ENCODE measurements around the gene NACA2.
"Not testable (repeated sequence)": the region's sequence is repeated elsewhere in the genome, so short reads cannot be mapped to it uniquely, and the experiment has no call there.

Gene NACA2

DNA sequence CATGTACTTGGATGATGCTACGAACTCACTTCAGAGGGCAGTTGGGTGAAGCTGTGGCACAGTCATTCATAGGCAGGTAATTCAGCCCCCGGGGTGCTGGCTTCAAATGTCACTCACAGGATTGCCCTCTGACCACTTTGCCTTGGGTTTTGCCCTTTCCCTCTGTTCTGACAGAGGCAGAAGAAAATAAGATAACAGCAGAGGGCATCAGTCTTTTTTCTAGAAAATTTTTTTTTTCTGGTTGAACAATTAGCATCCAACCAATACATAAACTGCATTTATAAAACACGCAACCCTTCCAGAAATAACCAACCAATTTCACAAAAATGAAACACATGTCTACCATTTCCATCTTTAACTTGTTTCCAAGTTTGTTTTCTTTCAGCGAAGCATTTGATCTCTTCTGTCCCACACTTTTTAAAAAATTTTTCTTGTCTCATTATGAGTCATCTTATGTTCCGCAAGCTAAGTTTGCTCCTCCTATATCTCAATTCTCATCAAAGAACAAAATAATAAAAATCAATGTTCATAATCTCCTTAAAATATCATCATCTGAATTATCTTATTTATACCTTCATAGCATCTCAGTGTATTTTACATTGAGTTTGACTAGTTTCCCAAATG lies 15.6 kb downstream of the NACA2 start:
- peak; percentile 11 for DNase-seq

DNA sequence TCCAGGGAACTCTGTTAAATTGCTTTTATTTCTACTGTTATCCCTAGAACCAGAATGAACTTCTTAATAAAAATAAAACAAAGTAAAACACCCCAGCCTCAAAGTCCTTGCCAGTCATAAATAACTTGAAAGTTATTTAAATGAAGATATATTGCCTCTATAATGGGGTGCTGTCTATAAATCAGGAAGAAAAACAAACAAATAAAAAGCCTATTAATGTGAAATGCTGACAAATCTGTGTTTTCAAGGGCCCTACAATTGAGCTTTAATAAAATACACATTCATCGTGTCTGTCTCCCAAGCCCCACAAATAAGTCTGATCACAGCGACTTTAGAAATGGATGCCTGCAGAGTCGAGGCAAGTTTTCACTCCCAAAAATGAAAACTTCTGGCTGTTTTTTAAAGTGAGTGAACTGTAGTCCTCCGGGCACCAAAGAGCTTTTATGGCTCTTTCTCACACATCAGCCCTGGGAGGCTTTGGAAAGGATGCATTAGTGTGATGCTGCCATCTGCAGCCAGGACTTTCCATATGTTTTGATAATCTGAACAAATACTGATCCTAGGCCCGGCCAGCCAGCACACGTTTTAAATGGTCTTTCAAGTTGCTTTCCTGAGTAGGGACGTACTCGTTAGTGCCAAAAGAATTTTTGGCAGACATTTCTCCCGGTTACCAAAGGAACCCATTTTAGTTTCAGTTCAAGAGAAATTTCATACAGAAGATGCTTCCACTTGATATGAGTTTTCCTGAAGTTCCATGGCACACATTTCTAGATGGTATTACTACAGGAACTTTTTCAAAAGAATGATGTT lies 16.3 kb downstream of the NACA2 start:
- DNase-seq: peak; percentile 73

DNA sequence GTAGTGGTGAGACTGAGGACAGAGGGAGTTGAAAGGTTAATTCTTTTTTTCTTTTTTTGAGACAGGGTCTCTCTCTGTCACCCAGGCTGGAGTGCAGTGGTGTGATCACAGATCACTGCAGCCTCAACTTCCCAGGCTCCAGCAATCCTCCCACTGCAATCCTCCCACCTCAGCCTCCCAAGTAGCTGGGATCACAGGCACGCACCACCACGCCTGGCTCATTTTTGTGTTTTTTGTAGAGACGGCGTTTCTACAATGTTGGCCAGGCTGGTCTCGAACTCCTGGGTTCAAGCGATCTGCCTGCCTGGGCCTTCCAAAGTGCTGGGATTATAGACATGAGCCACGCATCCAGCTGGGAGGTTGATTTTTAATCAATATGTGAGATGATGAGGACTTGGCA lies 18.5 kb downstream of the NACA2 start:
- not testable (repeated sequence) for DNase-seq

DNA sequence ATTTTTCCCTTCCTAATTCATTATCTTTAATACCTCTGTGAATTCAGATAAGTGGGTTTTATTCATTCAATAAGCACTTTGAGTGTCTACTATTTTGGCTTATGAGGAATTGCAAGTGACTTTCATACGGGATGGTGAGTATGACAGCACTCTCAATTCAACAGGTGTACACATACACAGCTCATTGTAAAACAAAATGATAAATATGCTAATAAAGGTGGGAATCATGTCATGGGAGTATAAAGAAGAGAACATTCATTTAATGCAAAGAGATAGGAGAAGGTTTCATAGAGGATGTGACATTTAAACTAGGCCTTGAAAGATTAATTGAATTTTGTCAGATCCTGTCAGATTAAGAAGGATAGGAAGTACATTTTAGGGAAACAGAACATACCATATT lies 19.4 kb downstream of the NACA2 start:
- DNase-seq: no peak

DNA sequence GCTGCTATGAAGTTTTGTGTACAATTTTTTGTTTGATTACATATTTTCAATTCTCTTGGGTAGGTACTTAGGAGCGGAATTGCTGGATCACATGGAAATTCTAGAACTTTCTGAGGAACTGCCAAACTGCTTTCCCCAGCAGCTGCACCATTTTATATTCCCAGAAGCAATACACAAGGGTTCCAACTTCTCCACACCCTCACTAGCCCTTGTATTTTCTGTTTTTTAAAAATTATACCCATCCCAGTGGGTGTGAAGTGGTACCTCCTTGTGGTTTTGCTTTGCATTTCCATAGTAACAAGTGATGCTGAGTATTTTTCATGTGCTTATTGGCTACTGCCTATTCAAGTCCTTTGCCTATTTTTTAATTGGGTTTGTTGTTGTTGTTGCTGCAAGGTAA lies 20.9 kb downstream of the NACA2 start:
- peak; percentile 23 for DNase-seq

DNA sequence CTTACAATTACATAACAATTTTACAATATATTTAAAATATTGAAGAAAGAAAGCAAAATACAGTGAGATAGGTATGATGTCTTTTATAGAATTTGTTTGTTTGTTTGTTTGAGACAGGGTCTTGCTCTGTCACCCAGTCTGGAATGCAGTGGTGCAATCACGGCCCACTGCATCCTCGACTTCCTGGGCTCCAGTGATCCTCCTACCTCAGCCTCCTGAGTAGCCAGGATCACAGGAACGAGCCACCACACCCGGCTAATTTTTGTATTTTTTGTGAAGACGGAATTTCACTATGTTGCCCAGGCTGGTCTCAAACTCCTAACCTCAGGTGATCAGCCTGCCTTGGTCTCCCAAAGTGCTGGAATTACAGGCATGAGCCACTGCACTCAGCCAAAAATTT lies 21.5 kb downstream of the NACA2 start:
- DNase-seq: not testable (repeated sequence)

DNA sequence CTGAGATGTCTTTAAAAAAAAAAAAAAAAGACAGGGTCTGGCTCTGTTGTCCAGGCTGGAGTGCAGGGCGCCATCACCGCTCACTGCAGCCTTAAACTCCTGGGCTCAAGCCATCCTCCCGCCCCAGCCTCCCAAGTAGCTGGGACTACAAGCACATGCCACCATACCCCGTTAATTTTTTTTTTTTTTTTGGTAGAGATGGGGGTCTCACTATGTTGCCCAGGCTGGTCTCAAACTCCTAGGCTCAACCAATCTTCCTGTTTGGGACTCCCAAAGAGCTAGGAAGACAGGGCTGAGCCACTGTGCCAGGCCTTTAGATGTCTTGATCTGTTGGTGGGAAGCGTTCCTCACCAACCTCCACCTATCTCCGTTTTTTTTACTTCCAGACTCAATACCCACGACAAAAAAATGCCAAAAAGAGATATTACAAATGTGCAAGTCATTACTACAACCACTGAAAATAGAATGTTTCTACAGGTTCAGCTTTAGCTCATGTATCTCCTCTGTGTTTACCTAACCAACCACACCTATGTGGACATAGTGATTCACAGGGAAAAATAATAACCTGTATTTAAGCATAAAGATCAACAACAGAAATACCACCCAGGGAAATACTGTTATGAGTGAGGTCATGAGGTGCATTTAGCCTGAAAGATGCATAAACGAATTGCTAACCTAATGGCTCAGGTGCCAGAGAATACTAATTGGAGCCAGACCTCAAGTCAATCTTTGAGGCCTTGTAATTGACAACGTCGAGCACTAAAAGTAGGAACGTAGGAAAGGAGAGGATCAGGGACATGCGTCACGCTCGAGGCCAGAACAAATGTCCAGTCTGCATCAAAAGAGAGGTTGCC lies 22.6 kb downstream of the NACA2 start:
- DNase-seq: no peak

DNA sequence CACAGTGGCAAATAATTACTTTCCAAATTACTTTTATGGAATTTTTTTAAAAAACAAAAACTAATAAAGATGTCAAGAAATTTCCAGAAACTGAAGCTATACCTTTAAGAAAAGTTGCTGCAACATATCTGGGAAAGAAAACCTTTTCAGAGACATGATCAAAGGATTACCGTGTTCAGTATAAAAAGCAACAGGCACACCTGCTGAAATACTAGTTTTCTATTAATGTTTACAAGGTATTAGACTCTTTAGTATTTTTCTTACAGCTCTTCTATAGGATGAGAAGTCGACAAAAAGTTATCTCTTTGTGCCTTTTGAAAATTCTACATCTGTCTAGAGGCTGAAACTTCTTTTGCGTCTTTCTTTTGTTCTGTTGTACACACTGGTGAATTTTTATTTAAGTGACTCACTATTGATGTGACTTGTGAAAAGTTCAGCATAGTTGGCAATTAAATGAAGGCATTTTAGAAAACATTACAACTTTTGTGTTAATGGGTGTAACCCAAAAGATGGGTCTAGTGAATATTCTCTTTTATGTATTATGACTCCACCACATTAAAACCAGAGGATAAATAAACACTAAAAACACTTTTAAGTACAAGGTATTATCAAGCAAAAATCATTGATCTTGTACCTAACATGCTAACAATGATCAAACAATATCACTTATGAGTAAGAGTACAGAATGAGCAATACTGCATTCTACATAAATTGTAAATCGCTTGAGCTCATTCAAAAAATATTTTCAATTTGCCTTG lies 23.8 kb downstream of the NACA2 start:
- no peak for DNase-seq

DNA sequence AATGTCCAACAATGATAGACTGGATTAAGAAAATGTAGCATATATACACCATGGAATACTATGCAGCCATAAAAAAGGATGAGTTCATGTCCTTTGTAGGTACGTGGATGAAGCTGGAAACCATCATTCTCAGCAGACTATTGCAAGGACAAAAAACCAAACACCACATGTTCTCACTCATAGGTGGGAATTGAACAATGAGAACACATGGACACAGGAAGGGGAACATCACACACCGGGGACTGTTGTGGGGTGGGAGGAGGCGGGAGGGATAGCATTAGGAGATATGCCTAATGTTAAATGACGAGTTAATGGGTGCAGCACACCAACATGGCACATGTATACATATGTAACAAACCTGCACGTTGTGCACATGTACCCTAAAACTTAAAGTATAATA lies 24.6 kb downstream of the NACA2 start:
- DNase-seq: not testable (repeated sequence)

DNA sequence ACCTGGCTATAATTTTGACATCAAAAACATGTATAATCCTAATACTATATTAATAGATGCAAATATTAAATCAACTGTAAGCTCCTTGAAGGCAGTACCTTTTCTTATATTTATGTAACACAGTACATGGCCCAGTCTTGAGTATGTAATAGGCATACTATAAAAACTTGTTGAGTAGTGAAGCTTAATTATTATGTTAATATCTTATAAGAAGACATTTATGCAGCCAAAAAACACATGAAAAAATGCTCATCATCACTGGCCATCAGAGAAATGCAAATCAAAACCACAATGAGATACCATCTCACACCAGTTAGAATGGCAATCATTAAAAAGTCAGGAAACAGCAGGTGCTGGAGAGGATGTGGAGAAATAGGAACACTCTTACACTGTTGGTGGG lies 25.2 kb downstream of the NACA2 start:
- not testable (repeated sequence) for DNase-seq

DNA sequence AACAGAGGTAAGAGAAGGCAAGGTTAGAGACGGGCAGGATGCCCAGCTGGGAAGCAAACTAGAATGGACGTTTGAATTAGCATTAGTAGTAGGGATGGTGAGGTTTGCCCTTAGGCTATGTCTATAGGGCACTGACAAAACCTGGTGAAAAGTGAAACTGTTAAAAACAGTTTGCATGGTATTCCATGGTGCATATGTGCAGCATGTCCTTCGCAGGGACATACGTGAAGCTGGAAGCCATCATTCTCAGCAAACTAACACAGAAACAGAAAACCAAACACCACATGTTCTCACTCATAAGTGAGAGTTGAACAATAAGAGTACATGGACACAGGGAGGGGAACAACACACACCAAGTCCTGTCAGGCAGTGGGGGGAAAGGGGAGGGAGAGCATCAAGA lies 25.8 kb downstream of the NACA2 start:
- no peak for DNase-seq

DNA sequence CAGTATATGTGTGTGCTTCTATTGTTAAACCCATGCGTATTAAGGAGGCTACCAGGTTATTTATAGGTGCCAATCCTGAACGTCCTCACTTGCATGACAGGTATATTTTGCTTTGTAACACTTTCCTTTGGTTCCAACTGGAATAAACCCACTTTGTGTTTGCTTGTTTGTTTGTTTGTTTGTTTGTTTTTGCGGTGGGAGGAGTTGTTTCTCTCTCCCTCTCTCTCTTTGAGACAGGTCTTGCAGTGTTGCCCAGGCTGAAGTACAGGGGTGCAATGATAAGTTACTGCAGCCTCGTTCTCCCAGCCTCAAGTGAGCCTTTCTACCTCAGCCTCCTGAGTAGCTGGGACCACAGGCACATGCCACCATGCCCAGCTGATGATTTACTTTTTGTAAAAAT lies 28.7 kb downstream of the NACA2 start:
- DNase-seq: no peak

DNA sequence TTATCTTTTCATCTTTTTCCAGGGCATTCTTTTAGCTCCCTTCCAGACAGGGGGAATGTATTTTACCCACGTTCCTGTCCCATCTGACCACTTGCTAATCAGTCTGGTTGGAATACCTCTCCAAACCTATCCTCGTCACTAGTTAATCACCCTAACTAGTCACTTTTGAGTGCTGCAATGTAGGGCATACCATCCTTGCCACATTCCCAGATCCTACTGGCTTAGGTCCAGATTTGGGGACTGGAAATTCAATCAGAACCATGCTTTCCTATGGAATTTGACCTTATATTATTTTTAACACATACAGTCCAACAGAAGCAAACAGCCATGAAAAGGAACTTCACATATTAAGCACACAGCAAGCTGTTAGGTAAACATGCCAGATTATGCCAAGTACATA lies 29.7 kb downstream of the NACA2 start:
- no peak for DNase-seq

DNA sequence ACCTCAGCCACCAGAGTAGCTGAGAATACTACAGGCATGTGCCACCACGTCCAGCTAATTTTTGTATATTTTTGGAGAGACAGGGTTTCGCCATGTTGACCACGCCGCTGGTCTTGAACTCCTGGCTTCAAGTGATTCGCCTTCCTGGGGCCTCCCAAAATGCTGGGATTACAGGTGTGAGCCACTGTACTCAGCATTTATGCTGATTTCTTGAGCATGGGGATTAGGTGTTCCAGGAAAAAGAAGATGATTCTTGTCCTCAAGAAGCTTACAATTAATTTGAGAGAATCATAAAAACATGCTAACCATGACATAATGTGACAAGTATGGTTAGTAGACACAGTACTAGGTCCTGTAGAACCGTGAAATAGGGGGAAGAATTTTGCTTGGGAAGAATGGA lies 30.9 kb downstream of the NACA2 start:
- no peak for DNase-seq

DNA sequence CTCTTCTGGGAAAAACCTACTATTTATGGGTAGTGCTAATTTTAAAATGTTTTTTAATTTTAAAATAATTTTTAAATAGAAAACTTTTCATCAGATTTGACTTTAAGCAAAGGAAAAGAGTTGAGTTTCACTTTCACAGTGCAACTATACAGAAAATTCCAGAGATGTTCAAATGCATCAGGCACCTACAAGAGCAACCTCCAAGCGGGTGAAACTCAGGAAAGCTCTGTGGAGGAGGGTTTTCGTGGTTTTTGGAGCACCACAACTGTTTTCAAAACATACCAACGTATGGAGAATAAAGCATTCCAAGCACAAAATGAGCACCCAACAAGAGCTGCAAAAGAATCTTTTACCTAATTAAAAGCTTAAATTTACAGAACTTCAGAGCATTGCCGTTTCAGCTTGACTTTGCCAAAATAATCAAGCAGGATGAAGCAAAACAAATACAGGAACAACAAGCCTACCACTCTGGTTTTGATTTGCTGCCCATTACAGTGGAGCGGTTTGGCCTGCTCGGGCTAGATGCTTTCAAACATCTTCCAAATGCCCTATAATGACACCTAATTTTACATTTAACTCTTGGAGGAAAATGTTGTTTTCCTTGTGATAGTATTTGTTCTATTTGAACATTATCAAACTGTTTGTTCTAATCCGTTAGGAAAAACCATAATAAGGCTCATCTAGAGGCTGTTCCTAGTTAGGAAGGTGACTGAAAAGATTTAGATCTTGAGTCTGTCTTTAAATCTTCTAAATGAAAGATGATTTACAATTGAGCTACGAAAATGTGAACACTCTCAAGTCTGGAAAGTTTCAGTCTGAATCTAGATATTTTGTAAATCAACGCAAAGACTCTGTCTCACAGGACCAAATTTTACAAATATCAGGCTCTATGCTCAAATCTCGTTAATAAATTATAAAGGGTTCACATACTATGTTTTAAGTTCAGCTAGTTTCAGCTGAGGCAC lies 34.5 kb downstream of the NACA2 start:
- no peak for DNase-seq

DNA sequence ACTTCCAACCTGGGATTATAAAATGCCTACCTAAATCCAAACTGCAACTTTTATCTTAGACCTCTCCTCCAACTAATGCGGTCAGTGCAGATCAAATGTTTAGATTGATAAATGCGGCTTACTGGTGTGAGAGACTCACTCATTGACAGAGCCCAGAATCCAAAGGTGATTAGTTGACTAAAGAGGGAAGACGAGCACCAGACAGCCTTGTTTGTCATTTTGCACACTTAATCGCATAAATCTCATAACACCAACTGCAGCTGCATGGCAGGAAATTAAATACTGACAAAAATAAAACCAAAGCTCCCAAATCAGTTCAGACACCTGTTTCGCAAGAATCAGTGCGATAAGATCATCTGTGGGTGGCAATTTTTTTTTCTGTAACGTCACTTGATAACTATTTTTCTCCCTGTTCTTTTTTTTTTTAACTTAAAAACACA lies 35.9 kb downstream of the NACA2 start:
- peak; percentile 13 for DNase-seq

DNA sequence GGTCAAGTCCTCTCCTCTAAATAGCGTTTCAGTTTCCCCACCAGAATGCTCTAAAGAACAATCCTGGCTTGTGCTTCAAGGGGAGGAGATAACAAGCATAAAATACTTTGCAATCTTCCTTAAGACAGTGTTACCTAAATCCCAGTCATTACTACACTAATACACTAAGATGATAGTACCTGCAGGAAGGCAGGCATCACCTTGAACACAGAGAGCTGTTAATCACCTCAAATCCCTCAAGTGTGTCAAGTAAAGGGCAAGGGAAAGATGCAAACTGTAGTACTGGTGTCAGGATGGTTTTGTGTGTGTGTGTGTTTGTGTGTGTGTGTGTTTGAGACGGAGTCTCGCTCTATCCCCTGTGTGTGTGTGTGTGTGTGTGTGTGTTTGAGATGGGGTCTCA lies 36.8 kb downstream of the NACA2 start:
- DNase-seq: no peak

DNA sequence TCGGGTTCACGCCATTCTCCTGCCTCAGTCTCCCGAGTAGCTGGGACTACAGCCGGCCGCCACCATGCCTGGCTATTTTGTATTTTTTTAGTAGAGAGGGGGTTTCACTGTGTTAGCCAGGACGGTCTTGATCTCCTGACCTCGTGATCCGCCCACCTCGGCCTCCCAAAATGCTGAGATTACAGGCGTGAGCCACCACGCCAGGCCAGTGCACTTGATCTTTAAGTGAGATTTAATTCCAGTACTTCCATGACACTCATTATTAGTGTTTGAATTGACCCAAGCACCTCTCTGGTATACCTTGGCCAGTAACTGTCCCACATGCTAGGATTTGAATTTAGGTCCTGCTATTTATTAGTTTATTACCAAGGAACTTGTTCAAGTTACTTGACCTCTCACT lies 38.5 kb downstream of the NACA2 start:
- not testable (repeated sequence) for DNase-seq

DNA sequence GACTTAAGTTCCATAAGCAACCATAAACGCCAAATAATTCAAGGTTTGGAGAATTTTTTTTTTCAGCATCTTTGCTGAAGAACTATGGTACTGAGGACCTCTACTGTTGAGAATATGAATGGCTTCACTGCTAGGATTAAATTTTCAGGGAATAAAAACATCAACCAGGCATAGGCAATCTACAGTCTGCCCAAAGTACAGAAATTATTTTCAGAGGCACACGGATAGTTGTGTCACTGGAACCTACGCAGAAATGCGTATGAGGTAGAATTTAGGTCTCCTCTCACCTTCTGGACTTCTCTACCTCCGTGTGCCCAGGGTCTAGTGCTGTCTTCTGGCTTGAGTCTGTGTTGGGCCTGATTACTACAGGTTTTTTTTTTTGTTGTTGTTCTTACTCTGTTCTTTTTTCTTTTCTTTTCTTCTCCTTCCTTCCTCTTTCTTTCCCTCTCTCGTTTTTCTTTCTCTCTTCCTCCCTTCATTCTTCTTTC lies 39.7 kb downstream of the NACA2 start:
- DNase-seq: peak; percentile 60

DNA sequence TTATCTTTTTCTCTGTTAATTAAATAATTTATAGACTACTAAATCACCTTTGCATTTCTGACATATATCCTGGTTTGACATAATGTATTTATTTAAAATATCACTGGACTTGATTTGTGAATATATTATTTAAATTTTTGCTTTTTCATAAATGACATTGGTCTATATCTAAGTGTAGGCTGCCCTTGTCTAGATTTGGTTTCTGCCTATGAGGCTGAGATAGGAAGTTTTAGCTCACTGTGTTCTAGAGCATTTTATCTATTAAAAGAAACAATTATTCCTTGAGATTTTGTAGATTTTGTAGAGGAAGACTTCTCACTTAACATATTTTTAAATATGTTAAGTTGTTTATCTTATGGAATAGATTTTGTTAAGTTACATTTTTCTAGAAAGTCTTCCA lies 43.9 kb downstream of the NACA2 start:
- DNase-seq: no peak

DNA sequence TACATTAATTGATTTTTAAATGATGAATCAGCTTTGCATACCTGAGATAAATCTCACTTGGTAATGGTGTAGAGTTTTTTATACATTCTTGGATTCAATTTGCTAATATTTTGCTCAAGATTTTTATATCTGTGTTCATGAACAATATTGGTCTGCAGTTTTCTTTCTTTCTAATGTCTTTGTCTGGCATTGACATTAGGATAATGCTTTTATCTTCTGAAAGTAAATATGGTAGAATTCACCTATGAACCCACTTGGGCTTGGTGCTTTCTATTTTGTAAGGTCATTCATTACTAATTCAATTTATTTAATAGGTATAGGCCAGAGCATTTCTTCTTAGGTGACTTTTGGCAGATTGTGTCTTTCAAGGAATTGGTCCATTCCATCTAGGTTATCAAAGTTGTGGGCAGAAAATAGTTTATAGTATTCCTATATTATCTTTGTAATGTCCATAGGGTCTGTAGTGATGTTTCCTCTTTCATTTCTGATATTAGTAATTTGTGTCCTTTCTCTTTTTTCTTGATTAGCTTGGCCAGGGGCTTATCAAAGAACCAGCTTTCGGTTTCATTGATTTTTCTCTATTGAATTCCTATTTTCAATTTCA lies 45.6 kb downstream of the NACA2 start:
- DNase-seq: no peak
